GM19023 (cell line): ENCODE data around the gene TMEM198.
A peak's percentile ranks its signal among the peaks of the same experiment; 100 is the strongest.

Experiments used
- ATAC-seq: cut with Tn5 transposase; IDR thresholded peaks from one replicate; pipeline ENCODE4 v1.9.1; 2021; ENCODE audit warnings: mild to moderate bottlenecking, moderate library complexity; ENCODE audit not compliant: unreplicated experiment

TMEM198 gene

DNA sequence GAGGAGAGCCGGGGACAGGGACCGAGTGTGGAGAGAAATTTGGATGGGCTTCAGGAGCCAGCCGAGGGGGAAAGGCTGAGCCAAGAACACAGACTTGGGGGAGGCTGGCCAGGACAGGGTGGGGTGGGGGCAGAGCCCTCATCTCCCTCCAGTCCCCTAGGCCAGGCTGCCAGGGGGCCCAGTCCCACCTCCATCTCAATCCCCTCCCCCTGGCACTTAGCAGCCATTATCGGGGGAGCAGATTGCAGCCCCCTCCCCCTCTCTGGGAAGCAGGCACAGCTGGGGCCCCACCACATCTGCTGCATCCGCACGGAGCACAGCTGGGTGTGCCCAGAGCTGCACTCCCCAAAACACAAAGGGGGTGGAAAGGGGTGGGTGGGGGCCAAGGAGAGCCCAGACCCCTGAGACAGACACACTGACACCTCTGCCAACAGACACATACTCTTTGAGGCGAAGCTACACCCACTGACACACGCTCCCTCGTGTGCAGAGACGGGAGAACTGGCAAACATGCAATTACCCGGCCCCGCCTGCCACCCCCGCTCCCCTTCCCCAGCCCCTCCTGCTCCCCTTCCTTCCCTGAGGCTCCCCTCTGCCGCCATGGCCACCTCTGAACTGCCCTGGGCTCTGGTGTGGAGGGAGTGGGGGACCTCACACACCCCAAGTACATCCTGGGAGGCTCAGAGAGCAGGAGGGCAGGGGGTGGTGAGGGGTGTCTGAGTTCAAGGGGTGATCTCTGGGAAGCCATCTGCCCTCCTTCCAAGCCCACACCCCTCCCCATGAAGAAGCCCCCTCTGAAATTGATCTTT is 34.7 kb upstream of the TMEM198 start:
- peak; percentile 14 for ATAC-seq

DNA sequence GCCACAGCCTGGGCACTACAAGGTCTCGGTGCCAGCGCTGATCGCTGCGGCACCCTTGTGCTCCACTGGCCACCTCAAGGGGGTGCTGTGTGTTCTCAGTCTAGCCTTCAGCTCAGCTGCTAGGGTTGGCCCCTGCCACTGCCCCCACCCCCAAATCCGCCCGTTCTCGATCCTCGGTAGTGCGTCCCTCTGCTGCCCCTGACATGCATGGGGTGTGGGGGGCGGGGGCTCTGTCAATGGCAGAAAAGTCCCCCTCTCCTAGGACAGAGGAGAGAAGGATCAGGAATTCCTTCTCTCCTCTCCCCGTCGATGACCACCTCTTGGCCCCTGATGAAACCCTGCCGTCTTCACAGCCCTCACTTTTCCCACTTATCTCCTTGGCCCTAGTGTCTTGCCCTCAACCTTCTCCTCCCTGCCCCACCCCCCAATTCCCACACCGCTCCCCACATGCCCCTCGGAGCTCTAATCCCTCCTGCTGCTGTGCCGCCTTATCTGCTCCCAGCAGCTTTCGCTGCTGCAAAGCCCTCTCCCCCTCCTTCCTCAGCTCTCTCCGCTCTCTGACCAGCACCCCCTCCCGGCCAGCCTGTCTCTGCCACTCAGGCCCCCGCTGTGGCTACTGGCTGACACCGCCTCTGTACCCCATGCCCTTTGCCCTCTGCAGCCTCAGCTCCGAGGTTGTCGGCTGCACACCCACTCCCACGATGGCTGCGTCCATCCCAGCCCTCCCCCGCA is 33.9 kb upstream of the TMEM198 start:
- ATAC-seq, result peak; percentile 58

DNA sequence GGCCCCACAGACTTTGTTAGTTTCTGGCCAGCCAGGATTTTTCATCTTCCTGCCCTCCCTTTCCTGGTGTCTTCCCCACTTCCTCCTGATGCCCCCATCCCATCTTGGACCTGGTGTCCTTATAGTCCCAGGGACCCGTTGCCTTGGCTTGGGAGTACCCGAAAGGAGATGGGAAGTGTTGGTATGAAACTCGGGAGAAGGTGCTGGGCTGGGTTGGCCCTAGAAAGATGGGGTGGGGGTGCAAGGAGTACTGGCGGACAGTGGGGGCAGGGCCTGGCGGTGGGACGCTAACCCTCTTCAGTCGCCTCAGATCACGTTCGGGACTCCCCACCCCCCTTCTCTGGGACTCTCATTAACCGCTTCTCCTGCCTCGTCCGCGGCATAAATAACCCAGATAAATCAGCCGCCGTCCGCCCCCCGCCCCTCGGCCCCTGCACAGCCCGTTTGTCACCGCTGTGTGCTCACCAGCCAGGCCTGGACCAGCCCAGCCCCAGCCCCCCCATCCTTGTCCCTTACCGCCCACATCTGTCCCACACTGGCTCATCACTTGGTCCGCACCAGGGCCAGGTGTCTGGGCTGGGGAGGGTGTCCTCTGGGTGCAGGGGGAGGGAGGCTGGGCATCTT is 33.2 kb upstream of the TMEM198 start:
- ATAC-seq, result no peak

DNA sequence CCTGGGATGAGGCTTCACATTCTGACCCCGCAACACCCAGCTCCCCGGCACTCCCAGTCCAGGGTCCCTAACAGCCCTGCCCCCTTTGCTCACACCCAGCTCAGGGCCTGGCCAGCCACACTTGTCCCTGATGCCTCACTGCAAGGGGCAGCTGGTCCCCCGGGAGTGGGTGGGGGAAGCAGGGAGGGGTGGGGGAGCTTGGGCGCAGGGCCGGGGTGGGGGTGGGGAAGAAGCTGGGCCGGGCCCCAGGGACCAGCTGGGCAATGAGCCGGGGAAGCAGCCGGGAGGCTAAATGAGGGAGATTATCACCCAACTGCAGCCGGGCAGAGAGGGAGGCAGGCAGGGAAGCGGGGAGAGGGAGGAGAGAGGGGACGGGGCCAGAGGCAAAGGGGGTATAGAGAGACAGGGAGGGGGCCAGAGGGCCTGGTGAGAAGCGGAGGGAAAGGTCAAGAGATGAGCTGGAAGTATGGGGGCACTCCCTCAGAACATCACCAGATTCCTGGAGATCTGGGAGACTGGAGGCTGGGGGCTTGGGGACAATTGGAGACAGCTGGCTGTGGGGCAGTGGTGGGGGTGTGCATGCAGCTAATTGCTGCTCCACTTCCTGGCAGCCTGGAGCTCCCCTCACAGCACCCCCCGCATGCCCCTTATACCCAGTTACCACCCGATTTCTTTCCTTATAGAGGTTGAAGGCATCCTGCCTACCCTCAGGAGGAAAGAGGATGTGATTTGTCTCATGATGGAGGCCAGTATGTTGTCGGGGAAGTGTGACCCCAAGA is 32.1 kb upstream of the TMEM198 start:
- ATAC-seq, result no peak

DNA sequence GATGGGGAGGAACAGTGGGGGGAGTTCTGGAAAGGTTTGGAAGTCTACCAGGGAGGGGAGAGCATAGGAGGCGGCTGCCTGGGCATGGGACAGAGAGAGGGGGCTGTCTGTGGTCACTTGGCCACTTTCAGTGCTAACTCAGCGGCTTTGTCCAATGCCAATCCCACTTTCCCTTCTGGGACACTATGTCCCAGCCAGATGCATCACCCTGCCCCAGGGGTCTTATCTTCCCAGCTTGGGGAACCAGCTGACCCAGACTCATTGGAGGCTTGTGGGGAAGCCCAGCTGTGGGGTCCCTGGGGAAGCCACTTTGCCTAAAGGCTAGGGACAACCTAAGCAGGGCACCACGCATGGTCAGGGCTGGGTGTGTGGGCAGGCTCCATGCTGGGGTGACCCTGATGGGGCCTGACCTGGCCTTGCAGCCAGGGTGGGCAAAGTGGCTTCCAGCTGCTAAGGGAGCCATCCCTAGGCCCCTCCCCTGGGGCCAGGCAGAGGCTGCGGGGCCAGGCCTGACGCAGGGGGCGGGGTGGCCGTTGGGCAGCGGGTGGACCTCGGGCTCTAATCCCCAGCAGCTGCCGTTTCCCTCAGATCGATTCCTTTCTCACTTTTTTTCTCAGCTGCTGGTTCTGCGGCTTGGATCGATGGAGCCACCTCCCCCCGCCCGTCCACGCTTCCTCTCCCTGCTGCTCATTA is 31.2 kb upstream of the TMEM198 start:
- no peak for ATAC-seq

DNA sequence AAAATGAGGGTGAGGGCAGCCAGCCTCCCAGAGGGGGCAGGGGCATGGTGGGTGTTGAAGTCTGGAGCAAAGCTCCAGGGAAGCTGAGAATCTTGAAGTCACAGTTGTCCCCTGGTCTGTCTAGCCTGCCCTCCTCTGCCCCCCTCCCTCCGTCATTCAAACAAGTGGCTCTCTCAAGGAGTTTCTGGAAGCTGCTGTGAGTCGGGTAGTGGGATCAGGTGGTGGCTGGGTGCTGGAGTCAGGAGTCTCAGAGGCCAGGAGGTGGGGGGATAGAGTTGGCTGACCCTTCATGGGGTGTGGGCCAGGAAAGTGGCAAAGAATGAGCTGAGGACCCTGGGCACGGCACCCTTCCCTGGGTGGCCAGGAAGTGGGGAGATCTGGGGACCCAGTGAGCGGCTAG is 30.0 kb upstream of the TMEM198 start:
- no peak for ATAC-seq

DNA sequence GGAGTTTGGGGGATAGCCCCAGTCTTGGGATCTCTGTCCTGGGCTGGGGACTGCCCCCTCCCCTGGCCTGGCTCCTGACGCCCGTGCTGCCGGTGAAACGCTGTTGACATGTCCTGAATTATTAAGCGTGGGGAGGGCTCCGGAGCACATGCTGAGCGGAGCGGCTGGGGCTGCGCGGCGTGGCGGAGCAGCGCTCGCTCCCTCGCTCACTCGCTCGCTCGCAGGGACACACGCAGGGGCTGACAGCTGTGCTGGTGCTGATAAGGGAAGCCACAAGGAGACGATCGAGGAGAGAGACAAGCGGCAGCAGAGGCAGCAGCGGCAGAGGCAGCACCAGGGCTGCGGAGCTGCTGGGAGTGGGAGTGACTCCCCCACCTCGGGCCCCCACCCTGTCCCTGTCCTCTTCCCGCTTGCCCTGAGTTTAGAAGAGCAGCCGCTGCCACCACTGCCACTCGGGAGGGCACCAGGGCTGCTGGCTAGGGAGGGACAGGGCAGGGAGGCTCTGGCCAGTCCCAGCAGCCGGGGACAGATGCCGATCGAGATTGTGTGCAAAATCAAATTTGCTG is 29.5 kb upstream of the TMEM198 start, which contains the start of gene ASIC4:
TSS of gene ASIC4 (plus strand) at position 287 of the 566 bp plus-strand sequence. CDS start at position 530, 243 bp downstream.
- ATAC-seq, result no peak

DNA sequence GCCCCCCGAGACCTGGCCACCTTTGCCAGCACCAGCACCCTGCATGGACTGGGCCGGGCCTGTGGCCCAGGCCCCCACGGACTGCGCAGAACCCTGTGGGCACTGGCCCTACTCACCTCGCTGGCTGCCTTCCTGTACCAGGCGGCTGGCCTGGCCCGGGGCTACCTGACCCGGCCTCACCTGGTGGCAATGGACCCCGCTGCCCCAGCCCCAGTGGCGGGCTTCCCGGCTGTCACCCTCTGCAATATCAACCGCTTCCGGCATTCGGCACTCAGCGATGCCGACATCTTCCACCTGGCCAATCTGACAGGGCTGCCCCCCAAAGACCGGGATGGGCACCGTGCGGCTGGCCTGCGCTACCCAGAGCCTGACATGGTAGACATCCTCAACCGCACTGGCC is 29.0 kb upstream of the TMEM198 start:
- no peak for ATAC-seq

DNA sequence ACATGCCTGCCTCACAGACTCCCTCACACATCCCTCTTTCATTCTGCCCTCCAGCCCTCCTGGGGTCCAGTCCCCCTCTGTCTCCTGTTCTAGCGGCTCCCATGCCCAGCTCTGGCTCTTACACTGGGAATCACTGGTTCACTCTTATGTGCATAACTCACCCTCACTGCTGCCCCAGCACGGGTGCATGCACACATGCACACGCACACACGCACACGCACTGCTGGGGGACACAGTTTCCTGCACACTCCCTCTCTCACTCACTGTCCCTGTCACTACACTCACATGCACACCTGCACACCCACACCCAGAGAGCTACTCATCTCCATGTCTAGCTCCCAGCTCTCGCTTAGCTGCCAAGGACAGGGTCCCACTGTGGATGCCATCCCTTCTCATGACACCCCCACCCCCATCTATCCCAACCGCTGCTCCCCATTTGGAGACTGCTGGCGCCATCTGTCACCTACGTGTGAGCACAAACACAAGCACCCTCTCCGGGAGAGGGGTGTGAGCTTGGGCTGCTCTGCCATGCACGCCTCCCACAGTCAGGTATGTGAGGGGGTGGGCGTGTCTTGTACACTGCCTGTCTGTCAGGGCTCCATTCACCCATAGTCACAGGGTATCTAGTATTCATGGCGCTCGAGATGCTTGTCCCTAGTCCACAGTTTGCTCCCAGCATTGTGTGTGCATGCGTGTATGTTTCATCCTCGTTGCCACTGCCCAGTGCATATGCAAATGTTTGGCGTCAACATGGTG is 27.8 kb upstream of the TMEM198 start:
- no peak for ATAC-seq

DNA sequence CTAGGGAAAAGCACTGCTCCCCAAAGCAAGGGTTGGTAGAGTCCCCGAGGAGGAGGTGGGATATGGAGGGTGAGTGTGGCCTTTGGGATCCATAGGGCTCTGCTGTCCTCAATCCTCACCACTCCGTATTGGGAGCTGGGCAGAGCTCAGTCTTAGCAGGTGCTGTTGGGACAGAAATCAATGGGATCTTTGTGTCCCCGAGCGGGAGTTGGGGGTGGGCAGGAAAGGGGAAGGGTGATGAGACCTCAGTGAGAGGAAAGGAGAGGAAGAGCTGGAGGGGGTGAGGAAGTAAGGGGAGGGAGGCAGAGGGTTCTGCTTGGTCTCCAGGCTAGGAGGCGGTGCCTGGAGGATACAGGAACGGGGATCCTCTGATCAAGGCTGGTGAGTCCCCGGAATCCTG is 26.9 kb upstream of the TMEM198 start:
- no peak for ATAC-seq

DNA sequence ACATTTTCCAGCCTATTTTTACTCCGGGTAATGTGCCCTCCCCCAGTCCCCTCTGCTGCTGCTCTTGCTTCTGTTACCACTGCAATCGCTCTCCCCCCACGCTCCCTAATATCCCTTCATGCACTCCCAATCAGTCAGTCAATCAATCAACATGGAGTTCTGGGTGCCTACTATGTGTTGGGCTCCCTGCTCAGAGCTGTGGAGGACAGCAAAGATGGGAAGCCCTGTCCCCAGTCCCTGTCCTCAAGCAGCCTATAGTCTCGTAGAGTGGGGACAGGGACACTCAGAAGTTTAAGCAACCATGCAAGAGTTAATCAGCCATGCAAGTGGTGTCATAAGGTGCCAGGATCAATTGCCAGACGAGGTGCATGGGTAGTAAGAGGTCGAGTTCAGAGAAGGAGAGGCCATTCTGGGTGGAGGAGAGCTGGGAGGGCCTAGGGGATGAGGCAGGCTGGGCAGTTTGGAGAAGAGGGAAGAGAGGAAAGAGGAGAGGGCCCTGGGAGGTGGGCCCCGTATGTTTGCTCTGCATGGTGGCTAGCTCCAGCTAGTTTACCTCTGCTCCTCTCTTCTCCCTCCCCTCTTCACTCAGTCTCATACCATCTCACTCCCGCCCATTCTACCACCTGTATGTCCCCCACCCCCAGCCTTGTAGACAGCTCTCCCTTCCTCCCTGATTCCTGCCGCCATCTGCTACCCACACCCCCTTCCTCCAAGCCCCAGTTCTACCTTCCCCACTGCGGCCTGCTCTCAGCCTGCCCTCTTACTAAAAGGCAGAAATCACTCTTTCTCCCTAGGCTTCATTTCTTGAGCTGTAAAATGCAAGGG is 25.7 kb upstream of the TMEM198 start:
- ATAC-seq, result no peak

DNA sequence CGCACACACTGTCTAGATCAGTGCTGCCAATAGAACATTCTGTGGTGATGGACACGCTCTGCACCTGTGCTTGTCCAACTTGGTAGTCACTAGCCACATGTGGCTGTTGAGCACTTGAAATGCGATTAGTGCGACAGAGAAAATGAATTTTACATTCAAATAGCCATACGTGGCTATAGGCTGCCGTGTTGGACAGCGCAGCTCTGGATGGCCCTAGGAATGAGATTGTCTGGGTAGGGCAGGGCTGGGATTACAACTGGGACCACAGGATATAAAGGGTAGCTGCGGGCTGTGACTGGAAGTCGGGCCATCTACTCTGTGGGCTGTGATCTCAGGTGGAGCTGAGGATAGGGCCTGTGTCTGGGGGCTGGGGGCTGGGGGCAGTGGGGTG is 24.3 kb upstream of the TMEM198 start:
- ATAC-seq, result no peak

DNA sequence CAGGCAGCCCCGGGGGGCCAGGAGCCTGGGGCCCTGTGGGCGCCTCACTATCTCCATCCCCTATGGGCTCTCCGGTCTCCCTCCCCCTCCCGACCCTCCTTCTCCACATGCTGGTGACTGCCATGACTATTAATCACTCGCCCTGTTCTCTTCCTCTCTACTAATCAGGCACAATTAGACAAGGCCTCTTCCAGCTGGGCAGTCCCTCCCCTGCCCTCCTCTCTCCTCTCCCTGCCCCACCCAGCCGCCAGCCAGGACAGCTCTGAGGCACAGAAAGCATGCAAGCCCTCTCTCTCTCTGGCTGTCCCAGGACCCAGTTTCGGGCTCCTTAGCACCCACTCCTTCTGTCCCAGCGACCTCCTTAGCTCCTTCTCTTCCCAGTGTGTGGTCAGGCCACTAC is 23.7 kb upstream of the TMEM198 start:
- no peak for ATAC-seq

DNA sequence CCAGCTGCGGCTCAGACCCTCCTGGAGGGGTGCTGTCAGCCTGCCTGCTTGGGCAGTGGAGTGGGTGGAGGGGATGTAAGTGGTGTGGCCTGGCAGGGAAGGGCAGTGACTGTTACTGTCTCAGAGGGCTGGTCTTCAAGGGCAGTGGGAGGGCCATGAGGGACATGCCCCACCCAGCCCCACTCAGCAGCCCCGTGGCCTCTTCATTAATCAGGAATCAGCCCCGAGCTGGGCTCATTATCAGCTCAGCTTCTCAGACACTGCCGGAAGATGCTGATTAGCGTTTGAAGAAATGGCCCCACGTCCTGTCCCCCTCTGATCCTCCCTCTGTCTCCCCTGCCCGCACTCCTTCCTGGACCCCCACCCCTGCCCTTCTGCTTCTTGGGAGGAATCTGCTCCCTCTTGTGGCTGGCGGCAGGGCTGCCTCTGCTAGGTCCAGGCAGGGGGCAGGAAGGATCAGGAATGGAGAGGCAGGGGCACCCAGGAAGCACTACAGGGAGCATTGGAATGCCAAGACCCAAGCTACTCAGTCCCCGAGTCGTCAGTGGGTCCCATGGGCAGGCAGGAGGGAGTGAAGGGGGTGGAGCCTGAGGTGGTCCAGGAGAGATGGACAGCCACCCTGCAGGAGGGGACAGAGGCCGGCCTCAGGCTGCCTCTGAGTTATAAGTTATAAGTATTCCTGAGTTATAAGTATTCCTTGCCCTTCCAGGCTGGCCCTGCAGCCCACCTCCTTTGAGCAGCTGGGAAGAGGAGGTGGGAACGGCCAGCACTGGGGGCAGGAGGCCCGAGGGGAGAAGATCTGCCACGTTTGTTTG is 22.6 kb upstream of the TMEM198 start:
- no peak for ATAC-seq

DNA sequence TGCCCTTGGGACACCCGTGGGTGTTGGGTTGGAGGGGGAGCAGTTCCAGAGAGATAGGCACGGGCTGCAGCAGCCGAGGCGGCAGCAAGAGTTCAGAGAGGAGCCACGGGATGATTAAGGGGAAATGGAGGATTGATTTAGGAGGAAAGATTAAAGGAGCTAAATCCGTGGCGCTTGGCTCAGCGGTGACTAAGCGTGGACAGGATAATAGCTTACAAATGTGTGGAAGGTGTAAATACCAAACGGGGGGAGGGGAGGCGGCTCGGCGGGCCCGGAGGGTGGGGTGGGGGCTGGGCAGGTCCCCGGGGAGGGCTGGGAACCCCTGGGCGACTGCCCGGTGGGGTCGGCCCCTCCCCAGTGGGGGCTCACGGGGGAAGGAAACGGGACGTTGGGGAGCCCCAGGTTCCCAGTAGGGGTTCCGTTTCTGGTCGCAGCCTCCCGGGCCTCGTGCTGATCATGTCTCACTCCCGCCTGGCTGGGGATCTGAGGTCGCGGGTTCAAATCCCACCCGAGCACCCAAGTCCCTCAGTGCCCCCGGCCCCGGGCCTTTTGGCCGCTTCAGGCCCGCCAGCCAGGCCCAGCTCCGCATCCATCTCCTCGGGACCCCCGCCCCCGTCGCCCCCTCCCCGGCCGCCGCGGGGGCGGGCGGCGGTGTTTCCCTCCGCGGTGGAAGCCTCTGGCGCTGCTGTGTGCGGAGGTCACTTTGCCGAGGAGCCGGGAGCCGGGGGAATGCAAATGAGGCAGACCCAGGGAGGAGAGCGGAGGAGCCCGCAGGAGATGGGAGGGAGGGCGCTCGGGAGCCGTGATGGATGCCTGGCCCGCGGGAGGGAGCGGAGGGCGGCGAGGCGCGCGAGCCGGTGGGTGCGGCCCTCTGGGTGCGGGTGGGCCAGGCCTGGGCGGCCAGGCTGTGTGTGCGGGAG is 21.5 kb upstream of the TMEM198 start:
- ATAC-seq, result no peak

DNA sequence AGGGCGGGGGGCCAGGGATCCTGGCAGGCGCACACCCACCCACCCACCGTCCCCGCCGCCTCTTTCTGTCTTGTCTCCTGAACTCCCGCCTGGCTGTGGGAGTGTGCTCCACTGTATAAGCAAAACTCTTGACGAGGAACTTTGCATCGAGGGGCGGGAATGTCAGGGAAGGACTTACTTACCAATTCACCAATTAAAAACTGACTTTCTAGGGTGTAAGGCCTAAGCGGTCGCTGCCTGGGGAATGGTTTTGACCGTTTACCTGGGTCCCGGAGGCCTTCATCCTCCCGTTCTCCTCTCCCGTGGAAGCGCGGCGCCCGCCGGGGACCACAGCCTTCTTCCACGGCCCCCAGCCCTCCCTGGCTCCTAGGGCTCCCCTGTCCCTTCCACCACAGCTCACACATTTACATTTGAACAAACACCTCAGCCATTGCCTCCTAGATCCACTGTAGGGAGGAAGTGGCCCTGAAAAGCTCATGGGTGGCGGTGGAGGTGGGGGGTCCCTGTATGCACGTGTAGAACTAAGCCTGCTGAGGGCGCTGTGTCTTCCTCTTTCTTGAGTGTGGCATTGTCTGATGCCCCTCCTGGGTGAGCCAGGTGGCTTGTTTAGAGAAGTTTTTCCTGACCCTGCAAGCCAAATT is 20.7 kb upstream of the TMEM198 start:
- no peak for ATAC-seq
